ENCODE data around the gene CENPA. TPM values are rescaled to one million over a fixed set of nuclear protein-coding genes. Genes with fewer than 3 reads are reported as not detected.
"Not testable (repeated sequence)": the region's sequence is repeated elsewhere in the genome, so short reads cannot be mapped to it uniquely, and the experiment has no call there.

Gene CENPA
- total RNA-seq, 1 experiment from 2014 or later, result 55.0 TPM

- DNase-seq (ENCODE audit: low read depth, low spot score) (no peak), ATAC-seq (no peak)
- in situ Hi-C loops (cut with HindIII; ENCODE audit: low pct_unique_long_range_greater_than_20kb, low sequenced_read_pairs), result no loop called here
- no TSS peak for BruUV-seq (replicated peaks)
- Histone ChIP-seq H3K4me3 (ENCODE audit: low read depth in 2 of 2, low read length in 2 of 2) (no peak overlapping the region), H3K27me3 (ENCODE audit: control insufficient read depth, insufficient read depth, low read length) (no peaks in the 10 kb centered on the region), H3K36me3 (ENCODE audit: control insufficient read depth, insufficient read depth, low read length) (peaks cover 34% of the 10 kb centered on the region), H3K27ac (ENCODE audit: low read length) (no peak overlapping the region), H3K4me1 (ENCODE audit: control insufficient read depth, insufficient read depth, low read length) (no peaks in the 10 kb centered on the region; the same call in 1 of the 2 replicates), H3K9me3 (ENCODE audit: control insufficient read depth, insufficient read depth, low read depth, low read length) (no peaks in the 10 kb centered on the region)
- ChIA-PET CTCF (no interaction called here), POLR2A (no interaction called here)
- intact Hi-C loops (cut with micrococcal nuclease; ENCODE audit: unreplicated experiment), result no loop called here
- no peak for TF ChIP-seq TCF7L2 (IDR thresholded peaks at IDR 0.05; ENCODE audit: low read depth, low read length)
- TF ChIP-seq, protein P1, sequence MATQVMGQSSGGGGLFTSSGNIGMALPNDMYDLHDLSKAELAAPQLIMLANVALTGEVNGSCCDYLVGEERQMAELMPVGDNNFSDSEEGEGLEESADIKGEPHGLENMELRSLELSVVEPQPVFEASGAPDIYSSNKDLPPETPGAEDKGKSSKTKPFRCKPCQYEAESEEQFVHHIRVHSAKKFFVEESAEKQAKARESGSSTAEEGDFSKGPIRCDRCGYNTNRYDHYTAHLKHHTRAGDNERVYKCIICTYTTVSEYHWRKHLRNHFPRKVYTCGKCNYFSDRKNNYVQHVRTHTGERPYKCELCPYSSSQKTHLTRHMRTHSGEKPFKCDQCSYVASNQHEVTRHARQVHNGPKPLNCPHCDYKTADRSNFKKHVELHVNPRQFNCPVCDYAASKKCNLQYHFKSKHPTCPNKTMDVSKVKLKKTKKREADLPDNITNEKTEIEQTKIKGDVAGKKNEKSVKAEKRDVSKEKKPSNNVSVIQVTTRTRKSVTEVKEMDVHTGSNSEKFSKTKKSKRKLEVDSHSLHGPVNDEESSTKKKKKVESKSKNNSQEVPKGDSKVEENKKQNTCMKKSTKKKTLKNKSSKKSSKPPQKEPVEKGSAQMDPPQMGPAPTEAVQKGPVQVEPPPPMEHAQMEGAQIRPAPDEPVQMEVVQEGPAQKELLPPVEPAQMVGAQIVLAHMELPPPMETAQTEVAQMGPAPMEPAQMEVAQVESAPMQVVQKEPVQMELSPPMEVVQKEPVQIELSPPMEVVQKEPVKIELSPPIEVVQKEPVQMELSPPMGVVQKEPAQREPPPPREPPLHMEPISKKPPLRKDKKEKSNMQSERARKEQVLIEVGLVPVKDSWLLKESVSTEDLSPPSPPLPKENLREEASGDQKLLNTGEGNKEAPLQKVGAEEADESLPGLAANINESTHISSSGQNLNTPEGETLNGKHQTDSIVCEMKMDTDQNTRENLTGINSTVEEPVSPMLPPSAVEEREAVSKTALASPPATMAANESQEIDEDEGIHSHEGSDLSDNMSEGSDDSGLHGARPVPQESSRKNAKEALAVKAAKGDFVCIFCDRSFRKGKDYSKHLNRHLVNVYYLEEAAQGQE (IDR thresholded peaks at IDR 0.05; ENCODE audit: insufficient read depth in 1 of 2, low read depth in 2 of 2, low read length in 1 of 2), result no peak
- TF ChIP-seq, protein P2, sequence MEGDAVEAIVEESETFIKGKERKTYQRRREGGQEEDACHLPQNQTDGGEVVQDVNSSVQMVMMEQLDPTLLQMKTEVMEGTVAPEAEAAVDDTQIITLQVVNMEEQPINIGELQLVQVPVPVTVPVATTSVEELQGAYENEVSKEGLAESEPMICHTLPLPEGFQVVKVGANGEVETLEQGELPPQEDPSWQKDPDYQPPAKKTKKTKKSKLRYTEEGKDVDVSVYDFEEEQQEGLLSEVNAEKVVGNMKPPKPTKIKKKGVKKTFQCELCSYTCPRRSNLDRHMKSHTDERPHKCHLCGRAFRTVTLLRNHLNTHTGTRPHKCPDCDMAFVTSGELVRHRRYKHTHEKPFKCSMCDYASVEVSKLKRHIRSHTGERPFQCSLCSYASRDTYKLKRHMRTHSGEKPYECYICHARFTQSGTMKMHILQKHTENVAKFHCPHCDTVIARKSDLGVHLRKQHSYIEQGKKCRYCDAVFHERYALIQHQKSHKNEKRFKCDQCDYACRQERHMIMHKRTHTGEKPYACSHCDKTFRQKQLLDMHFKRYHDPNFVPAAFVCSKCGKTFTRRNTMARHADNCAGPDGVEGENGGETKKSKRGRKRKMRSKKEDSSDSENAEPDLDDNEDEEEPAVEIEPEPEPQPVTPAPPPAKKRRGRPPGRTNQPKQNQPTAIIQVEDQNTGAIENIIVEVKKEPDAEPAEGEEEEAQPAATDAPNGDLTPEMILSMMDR (IDR thresholded peaks at IDR 0.05), result no peak
These were observed 6.9 kb downstream of the CENPA start for GRCh38 chr2:26792720-26793119.

- Histone ChIP-seq H3K4me1 (ENCODE audit: control insufficient read depth, insufficient read depth, low read length) (no peaks in the 10 kb centered on the region), H3K27me3 (ENCODE audit: control insufficient read depth, insufficient read depth, low read length) (no peaks in the 10 kb centered on the region), H3K36me3 (ENCODE audit: control insufficient read depth, insufficient read depth, low read length) (peaks cover 34% of the 10 kb centered on the region), H3K9me3 (ENCODE audit: control insufficient read depth, insufficient read depth, low read depth, low read length) (no peaks in the 10 kb centered on the region), H3K27ac (ENCODE audit: low read length) (no peak overlapping the region), H3K4me3 (ENCODE audit: low read depth in 2 of 2, low read length in 2 of 2) (no peak overlapping the region)
- ChIA-PET POLR2A (interaction anchor here (0.6 kb wide), 1 partner anchor 196 kb away, joined by 4 read pairs; no protein-coding TSS in a partner anchor), CTCF (interaction anchor here (0.6 kb wide), 1 partner anchor 188 kb away, joined by 3 read pairs; no protein-coding TSS in a partner anchor)
- ATAC-seq (no peak), DNase-seq (ENCODE audit: low read depth, low spot score) (no peak)
- in situ Hi-C loops (cut with HindIII; ENCODE audit: low pct_unique_long_range_greater_than_20kb, low sequenced_read_pairs), result no loop called here
- BruUV-seq (replicated peaks), result no TSS peak
- intact Hi-C loops (cut with micrococcal nuclease; ENCODE audit: unreplicated experiment), result no loop called here
- TF ChIP-seq POLR2AphosphoS5 (IDR thresholded peaks at IDR 0.05; ENCODE audit: low read depth, low read length) (no peak), SIN3A (IDR thresholded peaks at IDR 0.05; ENCODE audit: borderline replicate concordance, insufficient read depth, low read depth, low read length) (no peak), TCF7L2 (IDR thresholded peaks at IDR 0.05; ENCODE audit: low read depth, low read length) (no peak)
- TF ChIP-seq, protein P1 (IDR thresholded peaks at IDR 0.05; ENCODE audit: insufficient read depth in 1 of 2, low read depth in 2 of 2, low read length in 1 of 2), result no peak
- TF ChIP-seq, protein P2 (IDR thresholded peaks at IDR 0.05), result no peak
These were observed 7.7 kb downstream of the CENPA start for GRCh38 chr2:26793518-26793917.

DNA sequence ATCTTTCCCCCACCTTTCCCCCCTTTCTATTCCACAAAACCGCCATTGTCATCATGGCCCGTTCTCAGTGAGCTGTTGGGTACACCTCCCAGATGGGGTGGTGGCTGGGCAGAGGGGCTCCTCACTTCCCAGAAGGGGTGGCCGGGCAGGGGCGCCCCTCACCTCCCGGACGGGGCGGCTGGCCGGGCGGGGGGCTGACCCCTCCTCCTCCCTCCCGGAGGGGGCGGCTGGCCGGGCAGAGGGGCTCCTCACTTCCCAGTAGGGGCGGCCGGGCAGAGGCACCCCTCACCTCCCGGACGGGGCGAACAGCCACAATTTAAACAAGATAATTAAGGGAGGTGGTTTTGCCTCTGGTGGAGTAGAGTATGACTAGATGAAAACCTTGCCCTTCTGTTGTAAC, 9.3 kb downstream of the CENPA start:
- in situ Hi-C loops (cut with HindIII; ENCODE audit: low pct_unique_long_range_greater_than_20kb, low sequenced_read_pairs); CTCF ChIA-PET; H3K4me1 ChIP-seq (ENCODE audit: control insufficient read depth, insufficient read depth, low read length); intact Hi-C loops (cut with micrococcal nuclease; ENCODE audit: unreplicated experiment); H3K4me3 ChIP-seq (ENCODE audit: low read depth in 2 of 2, low read length in 2 of 2); ATAC-seq; H3K27ac ChIP-seq (ENCODE audit: low read length); H3K9me3 ChIP-seq (ENCODE audit: control insufficient read depth, insufficient read depth, low read depth, low read length); POLR2A ChIA-PET; H3K27me3 ChIP-seq (ENCODE audit: control insufficient read depth, insufficient read depth, low read length); DNase-seq (ENCODE audit: low read depth, low spot score); BruUV-seq (replicated peaks): not testable (repeated sequence)
- H3K36me3 ChIP-seq (ENCODE audit: control insufficient read depth, insufficient read depth, low read length), result peaks cover 36% of the 10 kb centered on the region
